Measurements from ENCODE around the gene PSMF1.

GRCh38 chr20:1119128-1119505, 715 bp downstream of the PSMF1 start:
- no peak for TF ChIP-seq CTCF (IDR thresholded peaks at IDR 0.05)
- TF ChIP-seq POLR2A (IDR thresholded peaks at IDR 0.05): no peak
